Uterus (tissue), 2 donors: ENCODE measurements around the gene SPANXN3.

Source experiments
- CTCF ChIP-seq, 4 experiments: fragments of 200-600 bp in 2 of 4; fragments of 450-650 bp in 2 of 4; sonication (generic) in 2 of 4; IDR thresholded peaks; one replicate each; pipeline ENCODE4 v1.5.1; 2016 to 2019; ENCODE audit warnings: antibody characterized with exemption in 4 of 4, mild to moderate bottlenecking in 2 of 4, moderate library complexity in 1 of 4
- POLR2A ChIP-seq, 2 donors: fragments of 450-650 bp; IDR thresholded peaks; one replicate each; pipeline ENCODE4 v1.6.1; 2016; ENCODE audit warnings: antibody characterized with exemption in 2 of 2, mild to moderate bottlenecking in 1 of 2, moderate library complexity in 1 of 2

- TF ChIP-seq CTCF (IDR thresholded peaks at IDR 0.05) (no peak), POLR2A (IDR thresholded peaks at IDR 0.05) (no peak)
Measured at GRCh38 chrX:143462696-143463095, 54.6 kb downstream of the SPANXN3 start.
